ENCODE data around the gene MACROH2A2. TPM values are rescaled to one million over a fixed set of nuclear protein-coding genes. Genes with fewer than 3 reads are reported as not detected.

Gene MACROH2A2
- total and polyA plus RNA-seq, 2 of the 13 experiments (the other 11 are each of a cell fraction or from before 2014, with no cell fraction given): 9.8 to 43.1 TPM

GRCh38 chr10:70106958-70107791 is 54.5 kb downstream of the MACROH2A2 start (continued):
- TF ChIP-seq, protein P1, sequence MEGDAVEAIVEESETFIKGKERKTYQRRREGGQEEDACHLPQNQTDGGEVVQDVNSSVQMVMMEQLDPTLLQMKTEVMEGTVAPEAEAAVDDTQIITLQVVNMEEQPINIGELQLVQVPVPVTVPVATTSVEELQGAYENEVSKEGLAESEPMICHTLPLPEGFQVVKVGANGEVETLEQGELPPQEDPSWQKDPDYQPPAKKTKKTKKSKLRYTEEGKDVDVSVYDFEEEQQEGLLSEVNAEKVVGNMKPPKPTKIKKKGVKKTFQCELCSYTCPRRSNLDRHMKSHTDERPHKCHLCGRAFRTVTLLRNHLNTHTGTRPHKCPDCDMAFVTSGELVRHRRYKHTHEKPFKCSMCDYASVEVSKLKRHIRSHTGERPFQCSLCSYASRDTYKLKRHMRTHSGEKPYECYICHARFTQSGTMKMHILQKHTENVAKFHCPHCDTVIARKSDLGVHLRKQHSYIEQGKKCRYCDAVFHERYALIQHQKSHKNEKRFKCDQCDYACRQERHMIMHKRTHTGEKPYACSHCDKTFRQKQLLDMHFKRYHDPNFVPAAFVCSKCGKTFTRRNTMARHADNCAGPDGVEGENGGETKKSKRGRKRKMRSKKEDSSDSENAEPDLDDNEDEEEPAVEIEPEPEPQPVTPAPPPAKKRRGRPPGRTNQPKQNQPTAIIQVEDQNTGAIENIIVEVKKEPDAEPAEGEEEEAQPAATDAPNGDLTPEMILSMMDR (CRISPR knock-in tag; IDR thresholded peaks at IDR 0.05): peak; percentile 58
- TF ChIP-seq TMF1 (CRISPR knock-in tag; IDR thresholded peaks at IDR 0.05; ENCODE audit: low read depth) (no peak), RAD21 (CRISPR knock-in tag; IDR thresholded peaks at IDR 0.05) (peak; percentile 25; the same call in 1 of the 2 replicates)

DNA sequence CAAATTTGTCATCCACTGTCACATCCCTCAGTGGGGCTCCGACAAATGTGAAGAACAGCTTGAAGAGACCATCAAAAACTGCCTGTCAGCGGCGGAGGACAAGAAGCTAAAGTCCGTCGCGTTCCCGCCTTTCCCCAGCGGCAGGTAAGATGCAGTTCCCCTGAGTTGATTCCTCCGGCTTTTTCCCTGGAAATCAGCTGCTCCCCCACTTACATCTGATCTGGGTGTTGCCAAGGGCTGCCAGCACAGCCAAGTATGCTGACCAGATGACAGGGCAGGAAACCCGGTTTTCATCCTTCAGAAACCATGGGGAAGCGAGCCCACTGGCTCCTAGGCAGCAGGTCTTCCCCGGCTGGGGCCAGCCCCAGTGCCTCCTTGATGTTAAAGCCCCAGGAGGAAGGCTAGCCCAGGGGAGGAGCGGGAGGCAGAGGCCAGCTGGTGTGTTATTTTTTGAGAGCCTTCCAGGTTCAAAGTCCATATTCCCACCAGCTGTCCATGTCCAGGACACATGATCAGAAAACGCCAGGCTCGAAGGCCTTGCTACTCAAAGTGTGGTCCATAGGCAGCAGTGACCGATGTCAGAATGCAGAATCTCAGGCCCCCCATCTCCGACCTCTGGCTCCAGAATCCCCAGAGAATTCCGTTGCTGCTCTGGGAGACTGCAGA is 56.6 kb downstream of the MACROH2A2 start:
- peak; percentile 15 for FAIRE-seq
- Histone ChIP-seq H3K27me3 (ENCODE audit: control insufficient read depth in 1 of 2, insufficient read depth in 2 of 2, low read length in 2 of 2) (no peaks in the 10 kb centered on the region; a peak in 1 of 5 replicates), H3K36me3 (replicated peaks in 1 of 2; ENCODE audit: control insufficient read depth in 1 of 2, insufficient read depth in 2 of 2, low read length in 2 of 2) (peaks cover 15 to 46% of the 10 kb centered on the region in 2 experiments; a peak in 4 of 5 replicates), H3K27ac (ENCODE audit: extremely low read length, insufficient read depth, low read length) (peak overlapping the region; percentile 45), H3K9ac (ENCODE audit: insufficient read depth, low read depth, low read length) (no peak overlapping the region), H2AFZ (ENCODE audit: low read length) (no peak overlapping the region), H3K4me2 (ENCODE audit: low read depth, low read length) (peak overlapping the region; percentile 36), H3K9me3 (ENCODE audit: low read length) (no peaks in the 10 kb centered on the region), H3K4me1 (ENCODE audit: insufficient read depth, low read length) (peaks cover 23% of the 10 kb centered on the region), H3K79me2 (ENCODE audit: insufficient read depth, low read length) (no peaks in the 10 kb centered on the region), H3K4me3 (replicated peaks in 1 of 3; ENCODE audit: insufficient read depth in 1 of 3, low read depth in 2 of 3, low read length in 3 of 3) (no peak overlapping the region), H4K20me1 (ENCODE audit: insufficient read depth, low read length) (no peaks in the 10 kb centered on the region)
- BruUV-seq (replicated peaks): no TSS peak
- intact Hi-C loops (cut with micrococcal nuclease; ENCODE audit: unreplicated experiment) (no loop called here), in situ Hi-C loops (cut with HindIII; ENCODE audit: extremely low pct_ligation_motif_present, low pct_unique_long_range_greater_than_20kb) (no loop called here)
- ChIA-PET POLR2A (interaction anchor here (0.8 to 2.6 kb wide), 9 partner anchors 11 to 62 kb away, joined by 3 to 16 read pairs (median 5); partner anchors contain the start of genes SAR1A and TYSND1), CTCF (ENCODE audit: low intra/inter-chr PET ratio, low total read pairs) (no interaction called here)
- peak; percentile 70 for ATAC-seq
- 71% methylated on average over 16 of the region's 18 CpGs for WGBS (ENCODE audit: low lambda C conversion rate)
- DNase-seq (ENCODE audit: low spot score): peak; percentile 57
- TF ChIP-seq ZBTB49 (CRISPR knock-in tag; IDR thresholded peaks at IDR 0.05; ENCODE audit: borderline replicate concordance) (no peak), SOX13 (IDR thresholded peaks at IDR 0.05) (no peak), SOX13 (CRISPR knock-in tag; conservative IDR thresholded peaks at IDR 0.05 in 1 of 2, IDR thresholded peaks at IDR 0.05 in 1 of 2) (peak in 1 of 2 experiments; percentile 71; a peak in 2 of 4 replicates), SALL1 (CRISPR knock-in tag; IDR thresholded peaks at IDR 0.05) (peak; percentile 87), PTBP1 (IDR thresholded peaks at IDR 0.05; ENCODE audit: low read depth, low read length, poor library complexity, severe bottlenecking) (no peak), RORA (CRISPR knock-in tag; IDR thresholded peaks at IDR 0.05) (no peak)
- TF ChIP-seq, protein P2, sequence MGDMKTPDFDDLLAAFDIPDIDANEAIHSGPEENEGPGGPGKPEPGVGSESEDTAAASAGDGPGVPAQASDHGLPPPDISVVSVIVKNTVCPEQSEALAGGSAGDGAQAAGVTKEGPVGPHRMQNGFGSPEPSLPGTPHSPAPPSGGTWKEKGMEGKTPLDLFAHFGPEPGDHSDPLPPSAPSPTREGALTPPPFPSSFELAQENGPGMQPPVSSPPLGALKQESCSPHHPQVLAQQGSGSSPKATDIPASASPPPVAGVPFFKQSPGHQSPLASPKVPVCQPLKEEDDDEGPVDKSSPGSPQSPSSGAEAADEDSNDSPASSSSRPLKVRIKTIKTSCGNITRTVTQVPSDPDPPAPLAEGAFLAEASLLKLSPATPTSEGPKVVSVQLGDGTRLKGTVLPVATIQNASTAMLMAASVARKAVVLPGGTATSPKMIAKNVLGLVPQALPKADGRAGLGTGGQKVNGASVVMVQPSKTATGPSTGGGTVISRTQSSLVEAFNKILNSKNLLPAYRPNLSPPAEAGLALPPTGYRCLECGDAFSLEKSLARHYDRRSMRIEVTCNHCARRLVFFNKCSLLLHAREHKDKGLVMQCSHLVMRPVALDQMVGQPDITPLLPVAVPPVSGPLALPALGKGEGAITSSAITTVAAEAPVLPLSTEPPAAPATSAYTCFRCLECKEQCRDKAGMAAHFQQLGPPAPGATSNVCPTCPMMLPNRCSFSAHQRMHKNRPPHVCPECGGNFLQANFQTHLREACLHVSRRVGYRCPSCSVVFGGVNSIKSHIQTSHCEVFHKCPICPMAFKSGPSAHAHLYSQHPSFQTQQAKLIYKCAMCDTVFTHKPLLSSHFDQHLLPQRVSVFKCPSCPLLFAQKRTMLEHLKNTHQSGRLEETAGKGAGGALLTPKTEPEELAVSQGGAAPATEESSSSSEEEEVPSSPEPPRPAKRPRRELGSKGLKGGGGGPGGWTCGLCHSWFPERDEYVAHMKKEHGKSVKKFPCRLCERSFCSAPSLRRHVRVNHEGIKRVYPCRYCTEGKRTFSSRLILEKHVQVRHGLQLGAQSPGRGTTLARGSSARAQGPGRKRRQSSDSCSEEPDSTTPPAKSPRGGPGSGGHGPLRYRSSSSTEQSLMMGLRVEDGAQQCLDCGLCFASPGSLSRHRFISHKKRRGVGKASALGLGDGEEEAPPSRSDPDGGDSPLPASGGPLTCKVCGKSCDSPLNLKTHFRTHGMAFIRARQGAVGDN (CRISPR knock-in tag; IDR thresholded peaks at IDR 0.05): peak; percentile 95
